ENCODE results near the gene SMYD3.

The SMYD3 gene

DNA sequence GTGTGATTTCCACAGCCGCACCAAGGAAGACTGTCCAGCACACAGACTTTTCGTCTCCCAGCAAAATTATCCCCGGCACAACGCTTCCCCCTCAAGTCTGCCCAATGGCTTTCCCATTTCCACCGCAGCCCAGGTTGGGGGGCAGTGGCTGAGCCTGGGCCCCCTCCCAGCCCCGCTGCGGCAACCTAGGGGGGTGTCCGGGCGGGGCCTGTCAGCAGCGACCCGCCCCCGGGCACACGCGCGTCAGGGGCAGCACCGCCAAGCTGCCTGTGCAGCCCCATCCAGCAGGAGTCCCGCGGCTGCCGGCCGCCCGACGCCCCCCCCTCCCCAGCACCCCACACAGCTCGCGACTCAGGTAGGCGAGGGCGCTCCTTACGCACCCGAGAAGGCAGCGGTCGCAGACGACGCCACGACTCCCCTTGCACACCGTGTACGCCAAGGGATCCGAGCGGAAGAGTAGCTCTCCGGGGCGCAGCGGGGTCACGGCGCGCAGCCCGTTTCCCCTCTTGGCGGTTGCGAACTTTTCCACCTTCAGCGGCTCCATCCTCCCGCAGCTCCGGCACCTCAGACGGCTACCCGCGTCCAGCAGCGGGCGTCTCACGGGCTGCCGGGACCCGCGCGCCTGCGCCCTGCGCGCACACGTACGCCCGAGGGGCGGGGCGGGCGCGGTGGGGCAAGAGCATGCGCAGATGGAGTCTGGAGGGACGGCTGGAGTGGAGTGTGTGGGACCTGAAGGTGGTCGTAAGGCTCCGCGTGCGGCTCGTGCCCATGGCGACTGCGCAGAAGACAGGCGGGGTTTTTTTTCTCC lies at the start of gene SMYD3:
Gene SMYD3 (minus strand): TSS at position 606 of the 808 bp plus-strand sequence.
- no peaks in the 10 kb centered on the region for H3K9me3 ChIP-seq (ENCODE audit: control insufficient read depth, low read length)
- no peak for TF ChIP-seq CTCF (IDR thresholded peaks at IDR 0.05)
- H3K36me3 ChIP-seq (ENCODE audit: control insufficient read depth, insufficient read depth, low read length), result no peaks in the 10 kb centered on the region
- H2AFZ ChIP-seq, result peak within 1 kb of the TSS; percentile 86
- H3K9ac ChIP-seq, result no peak within 1 kb of the TSS
- no peaks in the 10 kb centered on the region for H3K4me1 ChIP-seq
- peak within 1 kb of the TSS; percentile 86 for H3K4me2 ChIP-seq (ENCODE audit: low read length)
- no peaks in the 10 kb centered on the region for H3K27me3 ChIP-seq (ENCODE audit: control insufficient read depth, insufficient read depth, low read length)
- H3K79me2 ChIP-seq, result no peaks in the 10 kb centered on the region
- peak within 1 kb of the TSS; percentile 63 for H3K4me3 ChIP-seq (ENCODE audit: low read depth, low read length)
- H3K27ac ChIP-seq, result no peak within 1 kb of the TSS

DNA sequence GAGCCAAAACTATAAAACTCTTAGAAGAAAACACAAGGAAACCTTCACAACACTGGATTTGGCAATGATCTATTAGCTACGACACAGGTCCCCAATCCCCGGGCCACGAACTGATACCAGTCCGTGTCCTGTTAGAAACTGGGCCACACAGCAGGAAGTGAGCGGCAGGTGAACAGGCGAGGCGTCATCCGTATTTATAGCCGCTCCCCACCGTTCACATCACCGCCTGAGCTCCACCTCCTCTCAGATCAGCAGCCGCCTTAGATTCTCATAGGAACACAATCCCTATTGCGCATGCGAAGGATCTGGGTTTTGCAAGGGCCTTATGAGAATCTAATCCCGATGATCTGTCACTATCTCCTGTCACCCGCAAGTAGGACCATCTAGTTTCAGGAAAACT lies 47.1 kb upstream of the SMYD3 start:
- no peaks in the 10 kb centered on the region for H3K79me2 ChIP-seq
- H3K4me3 ChIP-seq (ENCODE audit: low read depth, low read length), result no peak overlapping the region
- no peaks in the 10 kb centered on the region for H3K4me1 ChIP-seq
- no peak overlapping the region for H2AFZ ChIP-seq
- no peaks in the 10 kb centered on the region for H3K9me3 ChIP-seq (ENCODE audit: control insufficient read depth, low read length)
- H3K36me3 ChIP-seq (ENCODE audit: control insufficient read depth, insufficient read depth, low read length), result no peaks in the 10 kb centered on the region
- no peaks in the 10 kb centered on the region for H3K27me3 ChIP-seq (ENCODE audit: control insufficient read depth, insufficient read depth, low read length)
- no peak for TF ChIP-seq CTCF (IDR thresholded peaks at IDR 0.05)
- no peak overlapping the region for H3K4me2 ChIP-seq (ENCODE audit: low read length)
- no peak overlapping the region for H3K9ac ChIP-seq
- H3K27ac ChIP-seq, result no peak overlapping the region

DNA sequence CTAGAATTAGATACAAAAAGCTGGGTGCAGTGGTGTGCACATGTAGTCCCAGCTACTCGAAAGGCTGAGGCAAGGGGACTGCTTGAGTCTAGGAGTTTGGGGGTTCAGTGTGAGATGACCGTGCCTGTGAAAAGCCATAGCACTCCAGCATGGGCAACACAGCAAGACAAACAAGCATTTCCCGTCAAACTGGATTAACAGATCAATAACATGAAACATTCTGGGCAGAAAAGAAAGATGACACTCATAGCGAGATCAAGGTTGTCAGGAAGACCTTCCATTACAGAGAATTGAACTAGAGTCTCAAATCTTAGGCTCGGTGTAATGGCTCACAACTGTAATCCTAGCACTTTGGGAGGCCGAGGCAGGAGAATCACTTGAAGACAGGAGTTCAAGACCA lies 45.0 kb upstream of the SMYD3 start:
- Histone ChIP-seq H3K4me2 (ENCODE audit: low read length) (no peak overlapping the region), H2AFZ (no peak overlapping the region), H3K4me1 (no peaks in the 10 kb centered on the region), H3K4me3 (ENCODE audit: low read depth, low read length) (no peak overlapping the region), H3K9me3 (ENCODE audit: control insufficient read depth, low read length) (no peaks in the 10 kb centered on the region), H3K27me3 (ENCODE audit: control insufficient read depth, insufficient read depth, low read length) (no peaks in the 10 kb centered on the region), H3K79me2 (no peaks in the 10 kb centered on the region), H3K27ac (no peak overlapping the region), H3K36me3 (ENCODE audit: control insufficient read depth, insufficient read depth, low read length) (no peaks in the 10 kb centered on the region), H3K9ac (no peak overlapping the region)
- no peak for TF ChIP-seq CTCF (IDR thresholded peaks at IDR 0.05)

DNA sequence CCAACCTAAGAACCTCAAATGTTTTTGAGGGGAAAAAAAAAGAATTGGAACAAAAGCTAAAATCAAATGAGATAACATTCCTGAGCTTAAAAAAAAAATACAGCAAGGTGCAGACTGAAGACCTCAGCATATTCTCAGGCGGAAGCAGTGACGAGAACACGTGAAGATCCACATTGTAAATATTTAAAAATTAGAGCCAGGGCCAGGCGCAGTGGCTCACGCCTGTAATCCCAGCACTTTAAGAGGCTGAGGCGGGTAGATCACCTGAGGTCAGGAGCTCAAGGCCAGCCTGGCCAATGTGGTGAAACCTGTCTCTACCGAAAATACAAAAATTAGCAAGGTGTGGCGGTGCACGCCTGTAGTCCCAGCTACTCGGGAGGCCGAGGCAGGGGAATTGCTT lies 43.3 kb upstream of the SMYD3 start:
- H3K4me2 ChIP-seq (ENCODE audit: low read length), result no peak overlapping the region
- no peak overlapping the region for H3K4me3 ChIP-seq (ENCODE audit: low read depth, low read length)
- H3K4me1 ChIP-seq, result no peaks in the 10 kb centered on the region
- no peaks in the 10 kb centered on the region for H3K79me2 ChIP-seq
- H2AFZ ChIP-seq, result no peak overlapping the region
- H3K27me3 ChIP-seq (ENCODE audit: control insufficient read depth, insufficient read depth, low read length), result no peaks in the 10 kb centered on the region
- no peak overlapping the region for H3K9ac ChIP-seq
- no peaks in the 10 kb centered on the region for H3K9me3 ChIP-seq (ENCODE audit: control insufficient read depth, low read length)
- no peak overlapping the region for H3K27ac ChIP-seq
- H3K36me3 ChIP-seq (ENCODE audit: control insufficient read depth, insufficient read depth, low read length), result no peaks in the 10 kb centered on the region
- no peak for TF ChIP-seq CTCF (IDR thresholded peaks at IDR 0.05)

- Histone ChIP-seq H3K9me3 (ENCODE audit: control insufficient read depth, low read length) (no peaks in the 10 kb centered on the region), H3K9ac (no peak overlapping the region), H2AFZ (no peak overlapping the region), H3K4me1 (no peaks in the 10 kb centered on the region), H3K27me3 (ENCODE audit: control insufficient read depth, insufficient read depth, low read length) (no peaks in the 10 kb centered on the region), H3K4me2 (ENCODE audit: low read length) (no peak overlapping the region), H3K27ac (no peak overlapping the region), H3K79me2 (no peaks in the 10 kb centered on the region), H3K4me3 (ENCODE audit: low read depth, low read length) (no peak overlapping the region), H3K36me3 (ENCODE audit: control insufficient read depth, insufficient read depth, low read length) (no peaks in the 10 kb centered on the region)
- no peak for TF ChIP-seq CTCF (IDR thresholded peaks at IDR 0.05)
Measured at GRCh38 chr1:246549665-246550064, 42.6 kb upstream of the SMYD3 start.
